ENCODE results near the gene OTUD1.
"Not testable (repeated sequence)": the region's sequence is repeated elsewhere in the genome, so short reads cannot be mapped to it uniquely, and the experiment has no call there.

Gene OTUD1

GRCh38 chr10:23438547-23439451 is at the start of gene OTUD1:
OTUD1 (plus strand) TSS chr10:23439075; CDS start chr10:23439458, 383 bp downstream.
- DNase-seq (ENCODE audit: low spot score), result peak; percentile 97

GRCh38 chr10:23390408-23390807 is 48.5 kb upstream of the OTUD1 start:
- DNase-seq (ENCODE audit: low spot score), result not testable (repeated sequence)

DNA sequence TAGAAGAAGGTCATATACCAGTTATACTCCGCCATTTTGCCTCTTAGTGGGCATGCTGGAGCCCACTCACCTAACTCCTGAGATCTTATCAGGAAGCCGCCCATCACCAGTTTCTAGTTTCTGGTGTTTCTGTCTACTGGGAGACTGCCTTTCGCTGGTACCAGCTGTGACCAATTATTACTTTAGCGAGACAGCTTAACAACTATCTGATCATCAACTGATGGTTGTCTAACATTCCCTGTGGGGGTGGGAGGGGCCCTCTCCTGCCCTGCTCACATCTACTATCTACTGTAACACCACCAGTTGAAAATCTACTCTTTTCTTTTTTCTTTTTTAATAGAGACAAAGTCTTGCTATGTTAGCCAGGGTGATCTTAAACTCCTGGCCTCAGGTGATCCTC is 48.1 kb upstream of the OTUD1 start:
- no peak for DNase-seq (ENCODE audit: low spot score)

GRCh38 chr10:23391821-23392220 is 47.1 kb upstream of the OTUD1 start:
- no peak for DNase-seq (ENCODE audit: low spot score)

DNA sequence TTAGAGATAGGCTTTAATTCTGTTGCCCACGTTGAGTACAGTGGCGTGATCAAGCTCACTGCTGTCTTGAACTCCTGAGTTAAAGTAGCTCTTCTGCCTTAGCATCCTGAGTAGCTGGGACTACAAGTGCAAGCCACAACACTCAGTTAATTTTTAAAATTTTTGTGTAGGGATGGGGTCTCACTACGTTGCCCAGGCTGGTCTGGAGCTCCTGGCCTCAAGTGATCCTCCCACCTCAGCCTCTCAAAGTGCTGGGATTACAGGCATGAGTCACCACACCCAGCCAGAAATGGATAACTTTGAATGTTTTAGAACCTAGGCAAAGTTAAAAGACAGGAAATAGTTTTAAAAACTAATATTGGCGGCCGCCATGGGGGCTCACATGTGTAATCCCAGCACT is 43.9 kb upstream of the OTUD1 start:
- DNase-seq (ENCODE audit: low spot score), result no peak

DNA sequence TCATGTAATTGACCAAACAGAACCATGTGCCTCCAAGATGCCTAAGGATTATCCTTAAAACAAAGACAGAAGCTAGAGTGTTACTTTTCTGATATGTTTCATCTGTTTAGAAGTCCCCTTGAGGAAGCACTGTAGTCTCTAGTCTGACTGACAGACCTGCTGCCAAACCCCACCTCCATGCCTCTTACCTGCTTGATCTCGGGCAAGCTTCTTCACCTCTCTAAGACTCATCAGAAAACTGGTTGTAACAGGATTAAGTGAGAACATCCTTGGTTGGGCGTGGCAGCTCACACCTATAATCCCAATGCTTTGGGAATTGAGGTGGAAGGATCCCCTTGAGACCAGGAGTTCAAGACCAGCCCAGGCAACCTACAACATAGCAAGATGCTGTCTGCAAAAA is 42.2 kb upstream of the OTUD1 start:
- no peak for DNase-seq (ENCODE audit: low spot score)

GRCh38 chr10:23399701-23400144 is 39.2 kb upstream of the OTUD1 start:
- DNase-seq (ENCODE audit: low spot score), result no peak

DNA sequence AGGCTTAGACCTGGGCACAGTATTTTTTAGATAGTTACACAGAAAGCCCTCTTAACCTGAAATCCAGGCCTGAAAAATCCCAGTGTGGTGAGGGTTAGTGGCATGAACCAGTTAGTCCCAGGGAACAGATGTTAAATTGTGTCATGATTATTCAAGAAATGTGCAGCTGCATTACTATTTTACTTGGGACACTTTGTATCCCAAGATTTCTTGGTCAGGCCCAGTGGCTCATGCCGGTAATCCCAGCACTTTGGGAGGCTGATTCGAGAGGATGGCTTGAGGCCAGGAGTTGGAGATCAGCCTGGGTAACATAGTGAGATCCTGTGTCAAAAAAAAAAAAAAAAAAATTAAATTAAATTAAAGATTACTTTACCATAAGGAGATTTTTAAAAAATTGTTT is 36.0 kb upstream of the OTUD1 start:
- DNase-seq (ENCODE audit: low spot score), result no peak

GRCh38 chr10:23403278-23403677 is 35.6 kb upstream of the OTUD1 start:
- DNase-seq (ENCODE audit: low spot score), result no peak

DNA sequence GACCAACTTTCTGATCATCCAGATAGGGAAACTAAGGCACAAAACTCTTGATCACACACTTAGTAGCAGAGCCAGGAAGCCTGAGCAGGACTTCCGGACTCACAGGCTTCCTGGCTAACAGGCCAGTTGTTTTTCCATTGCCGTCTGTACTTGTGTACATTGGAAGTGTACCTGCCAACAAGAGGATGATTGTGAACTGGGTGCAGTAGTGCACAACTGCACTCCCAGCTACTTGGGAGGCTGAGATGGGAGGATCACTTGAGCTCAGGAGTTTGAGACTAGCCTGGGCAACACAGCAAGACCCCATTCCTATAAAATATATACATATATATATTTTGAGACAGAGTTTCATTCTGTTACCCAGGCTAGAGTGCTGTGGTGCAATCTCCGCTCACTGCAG is 35.2 kb upstream of the OTUD1 start:
- DNase-seq (ENCODE audit: low spot score), result no peak

GRCh38 chr10:23404461-23404980 is 34.4 kb upstream of the OTUD1 start:
- DNase-seq (ENCODE audit: low spot score), result no peak

GRCh38 chr10:23405540-23405939 is 33.3 kb upstream of the OTUD1 start:
- DNase-seq (ENCODE audit: low spot score), result no peak

DNA sequence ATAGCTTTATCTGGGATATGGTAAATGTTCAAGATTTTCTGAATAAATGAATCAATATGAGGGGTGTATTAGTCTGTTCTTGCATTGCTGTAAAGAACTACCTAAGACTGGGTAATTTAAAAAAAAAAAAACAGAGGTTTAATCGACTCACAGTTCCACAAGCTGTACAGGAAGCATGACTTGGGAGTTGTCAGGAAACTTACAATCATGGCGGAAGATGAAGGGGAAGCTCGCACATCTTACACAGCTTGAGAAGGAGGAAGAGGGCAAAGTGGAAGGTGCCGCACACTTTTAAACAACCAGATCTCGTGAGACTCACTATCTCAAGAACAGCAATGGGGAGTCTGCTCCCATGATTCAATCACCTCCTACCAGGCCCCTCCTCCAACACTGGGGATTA is 32.5 kb upstream of the OTUD1 start:
- no peak for DNase-seq (ENCODE audit: low spot score)

DNA sequence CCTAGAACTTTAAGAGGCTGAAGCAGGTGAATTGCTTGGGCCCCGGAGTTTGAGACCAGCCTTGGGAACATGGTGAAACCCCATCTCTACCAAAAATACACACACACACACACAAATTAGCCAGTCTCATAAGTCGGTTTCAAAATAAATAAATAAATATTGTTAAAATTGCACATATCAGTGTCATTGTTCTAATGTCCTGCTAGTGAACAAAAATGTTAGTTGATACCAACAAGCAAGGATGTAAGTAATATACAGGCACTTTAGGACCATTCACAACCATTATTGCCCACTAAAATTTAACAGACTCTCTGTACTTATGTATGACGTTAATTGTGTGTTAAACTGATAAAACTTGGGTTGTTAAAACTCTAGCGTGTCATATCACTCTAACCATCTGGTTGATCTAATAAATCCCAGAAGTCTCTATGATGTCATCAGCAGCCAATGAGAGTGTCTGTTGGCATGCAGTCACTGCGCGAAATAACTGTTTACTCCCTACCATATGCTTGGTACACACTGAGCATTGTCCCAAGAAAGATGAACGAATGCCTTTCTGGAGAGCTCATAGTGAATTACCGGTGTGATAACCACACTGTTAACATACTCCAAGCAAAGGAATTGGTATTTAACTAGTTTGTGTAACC is 30.4 kb upstream of the OTUD1 start:
- no peak for DNase-seq (ENCODE audit: low spot score)

DNA sequence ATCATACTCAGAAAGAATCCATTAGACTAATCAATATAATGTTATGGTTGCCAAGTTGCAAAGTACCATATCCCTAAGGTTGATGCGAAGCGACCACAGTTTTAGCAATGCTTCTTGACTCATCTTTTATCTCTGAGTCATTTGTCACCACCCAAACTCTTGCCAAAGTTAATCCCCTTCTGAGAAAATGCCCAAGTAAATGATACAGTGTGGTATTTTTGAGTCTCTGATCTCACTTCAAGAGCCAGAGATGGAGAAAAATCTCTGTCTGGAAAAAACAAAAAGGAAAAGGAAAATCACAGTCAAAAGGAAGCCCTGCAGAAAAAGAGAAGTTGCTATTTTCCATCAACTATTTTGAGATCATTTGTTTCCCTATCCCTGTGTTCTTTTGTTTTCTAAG is 26.7 kb upstream of the OTUD1 start:
- DNase-seq (ENCODE audit: low spot score), result no peak

DNA sequence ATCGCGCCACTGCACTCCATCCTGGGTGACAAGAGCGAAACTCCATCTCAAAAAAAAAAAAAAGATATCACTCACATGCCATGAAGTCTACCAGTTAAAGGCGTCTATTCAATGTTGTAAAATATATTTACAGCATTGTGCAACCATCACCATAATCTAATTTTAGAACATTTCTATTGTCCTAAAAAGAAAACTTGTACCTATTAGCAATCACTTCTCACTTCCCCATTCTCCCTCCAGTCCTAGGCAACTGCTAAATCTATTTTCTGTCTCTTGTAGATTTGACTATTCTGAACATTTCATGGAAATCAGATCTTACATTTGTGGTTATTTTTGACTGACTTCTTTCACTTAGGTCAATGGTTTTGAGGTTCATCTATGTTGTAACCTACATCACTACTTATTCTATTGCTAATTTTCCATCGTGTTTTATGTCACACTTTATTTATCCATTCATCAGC is 25.2 kb upstream of the OTUD1 start:
- DNase-seq (ENCODE audit: low spot score), result no peak

GRCh38 chr10:23414658-23415057 is 24.2 kb upstream of the OTUD1 start:
- DNase-seq (ENCODE audit: low spot score), result no peak

DNA sequence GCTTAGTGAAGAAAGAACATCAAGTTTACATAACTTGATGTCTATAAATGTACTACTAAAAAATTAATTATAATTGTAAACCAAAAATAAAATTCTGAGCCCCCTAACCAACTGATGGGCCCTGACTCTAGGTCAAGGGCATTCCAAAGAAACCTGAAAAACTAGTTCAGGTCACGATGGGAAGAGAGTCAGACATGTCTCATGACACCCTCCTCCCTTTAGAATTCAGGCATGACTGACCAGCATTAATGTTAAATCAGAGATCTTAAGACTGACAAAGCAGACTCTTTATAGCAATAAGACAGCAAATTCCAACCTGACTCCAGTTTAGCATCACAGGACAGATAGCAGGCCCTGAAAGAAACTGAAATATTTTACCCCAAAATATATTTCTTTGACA is 21.6 kb upstream of the OTUD1 start:
- DNase-seq (ENCODE audit: low spot score), result no peak

DNA sequence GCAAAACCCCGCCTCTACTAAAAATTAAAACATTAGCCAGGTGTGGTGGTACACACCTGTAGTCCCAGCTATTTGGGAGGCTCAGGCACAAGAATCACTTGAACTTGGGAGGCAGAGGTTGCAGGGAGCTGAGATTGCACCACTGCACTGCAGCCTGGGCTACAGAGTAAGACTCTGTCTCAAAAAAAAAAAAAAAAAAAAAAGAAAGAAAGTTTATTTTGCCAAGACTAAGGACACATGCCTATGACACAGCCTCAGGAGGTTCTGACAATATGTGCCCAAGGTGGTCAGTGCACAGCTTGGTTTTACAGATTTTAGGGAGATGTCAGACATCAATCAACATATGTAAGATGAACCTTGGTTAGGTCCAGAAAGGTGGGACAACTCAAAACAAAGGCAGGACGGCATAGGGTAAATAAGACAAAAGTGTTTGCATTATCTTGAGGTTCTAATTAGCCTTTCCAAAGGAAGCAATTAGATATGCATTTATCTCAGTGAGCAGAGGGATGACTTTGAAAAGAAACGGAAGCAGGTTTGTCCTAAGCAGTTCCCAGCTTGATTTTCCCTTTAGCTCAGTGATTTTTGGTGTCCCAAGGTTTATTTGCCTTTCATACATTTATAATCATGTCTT is 20.7 kb upstream of the OTUD1 start:
- no peak for DNase-seq (ENCODE audit: low spot score)

- no peak for DNase-seq (ENCODE audit: low spot score)
Observed at GRCh38 chr10:23419201-23419600, 19.7 kb upstream of the OTUD1 start.

DNA sequence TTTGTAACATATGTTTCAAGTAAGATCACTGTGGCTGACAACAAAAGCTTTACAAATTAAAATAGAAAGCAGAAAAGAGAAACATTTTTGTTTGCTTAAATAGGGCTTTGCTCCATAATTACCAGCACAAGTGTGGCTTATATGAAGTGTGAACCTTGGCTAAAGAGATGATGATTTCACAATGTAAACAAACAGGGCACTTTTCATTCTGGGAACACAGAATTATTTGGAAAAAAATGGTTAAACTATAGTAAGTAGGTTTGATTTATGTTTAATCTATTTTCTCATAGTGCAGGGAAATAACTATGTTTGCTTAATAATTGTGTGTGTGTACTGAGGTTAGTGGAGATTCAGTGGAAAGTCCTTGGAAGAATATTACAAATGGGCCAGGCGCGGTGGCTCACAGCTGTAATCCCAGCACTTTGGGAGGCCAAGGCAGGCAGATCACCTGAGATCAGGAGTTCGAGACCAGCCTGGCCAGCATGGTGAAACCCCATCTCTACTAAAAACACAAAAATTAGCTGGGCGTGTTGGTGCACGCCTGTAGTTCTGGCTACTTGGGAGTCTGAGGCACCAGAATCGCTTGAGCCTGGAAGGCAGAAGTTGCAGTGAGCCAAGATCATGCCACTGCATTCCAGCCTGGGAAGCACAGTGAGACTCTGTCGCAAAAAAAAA is 19.1 kb upstream of the OTUD1 start:
- DNase-seq (ENCODE audit: low spot score), result no peak

- no peak for DNase-seq (ENCODE audit: low spot score)
Observed at GRCh38 chr10:23421397-23421796, 17.5 kb upstream of the OTUD1 start.
